ENCODE results near the gene UGT2B7.

DNA sequence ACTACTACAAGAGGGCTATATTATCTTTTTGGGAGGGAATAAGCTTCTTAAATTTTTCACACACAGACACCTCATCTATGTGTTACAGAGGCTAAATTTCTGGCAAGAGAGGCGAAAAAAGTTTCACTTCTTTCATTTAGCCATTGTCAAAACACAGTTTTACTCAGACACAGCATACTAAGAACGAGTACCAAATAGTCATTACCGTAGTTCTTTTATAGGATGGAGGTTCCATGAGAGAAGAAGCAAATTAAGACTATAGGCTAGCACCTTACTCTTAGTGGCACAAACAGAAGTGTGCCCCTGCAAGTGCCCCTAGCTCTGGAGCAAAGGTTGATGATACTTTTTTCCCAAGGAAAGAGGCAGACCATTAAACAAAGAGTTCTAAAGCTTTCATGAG, 26.2 kb downstream of the UGT2B7 start:
- no peak for TF ChIP-seq POLR2A (IDR thresholded peaks at IDR 0.05; ENCODE audit: low read length)
- TF ChIP-seq GATA1 (IDR thresholded peaks at IDR 0.05; ENCODE audit: low read depth, low read length) = no peak

Data from erythroblast (primary cell).